Activated CD8-positive, alpha-beta T cell treated with anti-CD3 and anti-CD28 coated beads for 36 hours (primary cell): ENCODE data around the gene SP6. TPM values are rescaled to one million over a fixed set of nuclear protein-coding genes. Genes with fewer than 3 reads are reported as not detected.

Source experiments
- ATAC-seq: fragments of 200-7000 bp; cut with Tn5 transposase; one replicate; pipeline ENCODE4 v1.10.0; 2021; ENCODE audit warnings: mild to moderate bottlenecking, moderate library complexity
- CTCF ChIA-PET: fragments of 350-600 bp; sonication (Branson Sonifier 250); formaldehyde crosslinking; loops from one replicate; lab custom pipeline; 2021; ENCODE audit warnings: antibody characterized with exemption; lab: Charles Lee
- POLR2A ChIA-PET: fragments of 350-600 bp; sonication (Branson Sonifier 250); formaldehyde crosslinking; loops from one replicate; lab custom pipeline; 2021; ENCODE audit warnings: antibody characterized with exemption; lab: Charles Lee
- DNase-seq: peaks from one replicate; pipeline ENCODE4 v3.0.0-alpha.2; 2020
- H3K27ac Mint-ChIP-seq: one replicate; pipeline ENCODE4 v1.8.0; 2021; ENCODE audit warnings: mild to moderate bottlenecking, mixed read lengths
- H3K27me3 Mint-ChIP-seq: one replicate; pipeline ENCODE4 v1.8.0; 2021; ENCODE audit warnings: mixed read lengths
- H3K36me3 Mint-ChIP-seq: one replicate; pipeline ENCODE4 v1.8.0; 2021; ENCODE audit warnings: low read depth, mixed read lengths
- H3K4me1 Mint-ChIP-seq: one replicate; pipeline ENCODE4 v1.8.0; 2021; ENCODE audit warnings: low read depth, mixed read lengths
- H3K4me3 Mint-ChIP-seq: one replicate; pipeline ENCODE4 v1.8.0; 2021; ENCODE audit warnings: mild to moderate bottlenecking, moderate library complexity, mixed read lengths
- H3K9me3 Mint-ChIP-seq: one replicate; pipeline ENCODE4 v1.8.0; 2021; ENCODE audit warnings: mixed read lengths
- intact Hi-C: fragments of 100-400 bp; cut with micrococcal nuclease; formaldehyde crosslinking; loops from one replicate; pipeline ENCODE4 v1.10.0; 2022
- total RNA-seq, 2 experiments: library from RNA; stranded (reverse); gene quantifications; one replicate each; pipeline ENCODE4 v1.2.3, GENCODE V29; 2021
- TF ChIP-seq, protein P1 (sequence below): fragments of 200-600 bp; IDR thresholded peaks from one replicate; pipeline ENCODE4 v1.8.0; 2022; ENCODE audit warnings: antibody characterized with exemption, mild to moderate bottlenecking

SP6 gene
- total RNA-seq, 2 experiments from 2014 or later = 0.13 to 0.18 TPM

- ATAC-seq = no peak
- ChIA-PET POLR2A (no interaction called here), CTCF (interaction anchor here (0.6 to 1.3 kb wide), 2 partner anchors 109 to 312 kb away, joined by 3 read pairs; no protein-coding TSS in a partner anchor)
- H3K4me3 Mint-ChIP-seq = no peak overlapping the region
- H3K27me3 Mint-ChIP-seq = no peaks in the 10 kb centered on the region
- TF ChIP-seq, protein P1, sequence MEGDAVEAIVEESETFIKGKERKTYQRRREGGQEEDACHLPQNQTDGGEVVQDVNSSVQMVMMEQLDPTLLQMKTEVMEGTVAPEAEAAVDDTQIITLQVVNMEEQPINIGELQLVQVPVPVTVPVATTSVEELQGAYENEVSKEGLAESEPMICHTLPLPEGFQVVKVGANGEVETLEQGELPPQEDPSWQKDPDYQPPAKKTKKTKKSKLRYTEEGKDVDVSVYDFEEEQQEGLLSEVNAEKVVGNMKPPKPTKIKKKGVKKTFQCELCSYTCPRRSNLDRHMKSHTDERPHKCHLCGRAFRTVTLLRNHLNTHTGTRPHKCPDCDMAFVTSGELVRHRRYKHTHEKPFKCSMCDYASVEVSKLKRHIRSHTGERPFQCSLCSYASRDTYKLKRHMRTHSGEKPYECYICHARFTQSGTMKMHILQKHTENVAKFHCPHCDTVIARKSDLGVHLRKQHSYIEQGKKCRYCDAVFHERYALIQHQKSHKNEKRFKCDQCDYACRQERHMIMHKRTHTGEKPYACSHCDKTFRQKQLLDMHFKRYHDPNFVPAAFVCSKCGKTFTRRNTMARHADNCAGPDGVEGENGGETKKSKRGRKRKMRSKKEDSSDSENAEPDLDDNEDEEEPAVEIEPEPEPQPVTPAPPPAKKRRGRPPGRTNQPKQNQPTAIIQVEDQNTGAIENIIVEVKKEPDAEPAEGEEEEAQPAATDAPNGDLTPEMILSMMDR = no peak
- peaks cover 7% of the 10 kb centered on the region for H3K4me1 Mint-ChIP-seq
- peaks cover 13% of the 10 kb centered on the region for H3K36me3 Mint-ChIP-seq
- DNase-seq = no peak
- no peaks in the 10 kb centered on the region for H3K9me3 Mint-ChIP-seq
- H3K27ac Mint-ChIP-seq = no peak overlapping the region
- intact Hi-C loops = no loop called here
Measured at GRCh38 chr17:47808036-47808829, 42.7 kb downstream of the SP6 start.

DNA sequence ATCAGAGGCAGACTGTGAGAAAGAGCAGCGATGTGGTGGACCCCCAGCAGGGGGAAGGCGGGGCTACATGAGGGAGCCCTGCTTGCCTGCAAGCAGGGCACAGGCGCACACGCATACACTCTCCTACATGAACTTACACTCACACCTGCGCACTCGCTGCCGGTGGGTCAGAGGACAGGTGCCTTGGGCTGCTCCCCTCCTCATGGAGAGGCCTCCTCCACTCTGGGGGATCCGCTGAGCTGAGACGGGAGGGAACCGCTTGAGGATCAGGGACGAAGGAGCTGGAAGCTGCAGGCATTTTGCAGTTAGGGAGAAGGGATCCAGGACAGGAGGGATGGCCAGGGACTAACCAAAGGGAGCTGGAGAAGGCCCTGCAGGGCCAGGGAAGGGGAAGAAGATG, 43.5 kb downstream of the SP6 start:
- no peak for DNase-seq
- ATAC-seq = no peak
- Mint-ChIP-seq H3K36me3 (peaks cover 10% of the 10 kb centered on the region), H3K4me1 (peaks cover 7% of the 10 kb centered on the region), H3K27me3 (peaks cover under 1% of the 10 kb centered on the region), H3K27ac (no peak overlapping the region), H3K4me3 (no peak overlapping the region), H3K9me3 (no peaks in the 10 kb centered on the region)
- TF ChIP-seq, protein P1 = no peak
- POLR2A ChIA-PET = no interaction called here
- CTCF ChIA-PET = interaction anchor here (0.6 to 1.3 kb wide), 2 partner anchors 108 to 312 kb away, joined by 3 read pairs; no protein-coding TSS in a partner anchor
- intact Hi-C loops = no loop called here

GRCh38 chr17:47806913-47807255, 44.1 kb downstream of the SP6 start:
- intact Hi-C loops = no loop called here
- Mint-ChIP-seq H3K4me3 (no peak overlapping the region), H3K27ac (no peak overlapping the region), H3K27me3 (peaks cover 3% of the 10 kb centered on the region), H3K4me1 (peaks cover 7% of the 10 kb centered on the region), H3K9me3 (no peaks in the 10 kb centered on the region), H3K36me3 (peaks cover 10% of the 10 kb centered on the region)
- ChIA-PET CTCF (no interaction called here), POLR2A (no interaction called here)
- DNase-seq (no peak), ATAC-seq (no peak)
- TF ChIP-seq, protein P1 = no peak

- H3K27ac Mint-ChIP-seq = no peak overlapping the region
- TF ChIP-seq, protein P1 = no peak
- H3K4me1 Mint-ChIP-seq = peaks cover 7% of the 10 kb centered on the region
- POLR2A ChIA-PET = no interaction called here
- intact Hi-C loops = no loop called here
- DNase-seq (no peak), ATAC-seq (no peak)
- H3K4me3 Mint-ChIP-seq = no peak overlapping the region
- H3K9me3 Mint-ChIP-seq = no peaks in the 10 kb centered on the region
- peaks cover 3% of the 10 kb centered on the region for H3K27me3 Mint-ChIP-seq
- H3K36me3 Mint-ChIP-seq = peaks cover 10% of the 10 kb centered on the region
- CTCF ChIA-PET = no interaction called here
Measured at GRCh38 chr17:47806026-47806912, 44.7 kb downstream of the SP6 start.
